HG03460 (cell line): Measurements from ENCODE around the gene LPAR1.

ENCODE experiments used
- ATAC-seq: cut with Tn5 transposase; IDR thresholded peaks from one replicate; pipeline ENCODE4 v1.9.1; 2021; ENCODE audit not compliant: unreplicated experiment

Gene LPAR1

GRCh38 chr9:111037708-111038330 is 451 bp downstream of the LPAR1 start:
- ATAC-seq, result peak; percentile 30

DNA sequence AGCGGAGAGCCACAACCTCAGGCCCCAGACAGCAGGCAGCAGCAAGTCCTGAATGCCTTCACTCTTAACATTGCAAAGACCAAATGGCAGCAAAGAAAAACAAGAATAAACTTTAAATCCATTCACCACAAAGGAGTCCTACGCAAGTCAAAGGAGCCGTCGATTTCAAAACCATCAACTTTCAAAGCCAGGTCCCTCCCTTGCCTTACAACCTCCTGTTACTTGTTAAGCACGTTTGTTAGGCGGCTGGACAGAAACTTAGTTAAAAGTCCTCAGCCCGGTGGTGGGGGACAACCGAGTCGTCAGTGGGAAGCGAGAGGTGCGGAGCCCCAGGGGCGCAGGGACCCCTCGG is 938 bp downstream of the LPAR1 start:
- ATAC-seq, result no peak

GRCh38 chr9:111036946-111037345 is 1.3 kb downstream of the LPAR1 start:
- no peak for ATAC-seq

DNA sequence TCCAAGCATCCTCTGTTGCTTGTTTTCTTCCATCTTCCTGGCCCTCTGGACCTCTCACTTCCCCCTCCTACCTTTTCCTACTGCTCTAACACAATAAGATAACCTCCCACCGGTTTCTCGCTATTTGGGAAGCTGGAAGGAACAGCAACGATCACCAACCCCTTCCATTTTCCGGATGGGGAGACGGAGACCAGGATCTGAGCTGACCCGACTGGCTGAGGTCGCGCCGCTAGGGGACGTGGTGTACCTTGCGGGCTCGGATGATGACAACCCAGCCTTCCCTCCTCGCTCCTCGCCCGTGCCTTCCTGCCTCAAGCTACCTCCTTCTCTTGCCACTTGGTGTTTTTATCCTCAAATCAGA is 1.9 kb downstream of the LPAR1 start:
- ATAC-seq, result no peak

DNA sequence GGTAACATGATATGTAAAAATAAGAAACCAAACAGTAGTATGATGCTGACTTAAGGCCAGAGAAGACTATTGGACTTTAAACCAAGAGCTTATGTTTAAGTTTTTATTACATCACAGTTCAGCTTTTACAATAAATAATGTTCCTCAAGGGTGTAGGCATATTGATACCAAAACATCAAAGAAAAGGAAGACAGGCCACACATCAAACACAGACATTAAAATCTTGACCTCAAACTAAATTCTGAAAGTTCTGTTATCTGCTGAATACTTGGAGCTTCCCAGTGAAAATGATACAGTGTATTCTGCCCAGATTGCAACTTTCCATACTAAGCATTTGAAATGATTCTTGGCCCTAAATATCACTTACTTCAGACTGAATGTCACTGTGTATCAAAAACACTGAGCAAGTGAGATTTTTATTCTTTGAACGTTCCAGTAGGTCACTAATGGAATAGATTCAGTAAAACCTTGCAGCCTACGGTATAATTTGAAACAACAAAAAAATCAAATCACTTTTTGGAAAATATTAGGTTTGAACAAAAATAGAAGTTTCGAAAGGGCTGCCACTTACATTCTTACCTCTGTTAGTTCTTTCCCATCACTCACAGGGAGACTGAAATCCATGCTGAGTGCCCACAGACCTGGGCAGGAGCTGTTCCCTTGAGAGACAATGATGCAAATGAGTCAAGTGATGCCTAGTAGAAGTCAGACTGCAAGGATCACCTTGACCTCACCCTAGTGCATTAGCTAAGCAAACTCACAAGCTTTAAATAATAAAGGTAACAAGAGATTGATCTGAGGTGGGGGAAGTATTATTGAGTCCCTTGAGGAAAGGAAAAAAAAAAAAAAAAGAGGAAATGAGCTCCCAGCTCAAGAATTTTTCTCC is 2.5 kb downstream of the LPAR1 start:
- ATAC-seq, result no peak

GRCh38 chr9:111034898-111035539 is 3.3 kb downstream of the LPAR1 start:
- no peak for ATAC-seq

GRCh38 chr9:111034170-111034897 is 3.9 kb downstream of the LPAR1 start:
- no peak for ATAC-seq

DNA sequence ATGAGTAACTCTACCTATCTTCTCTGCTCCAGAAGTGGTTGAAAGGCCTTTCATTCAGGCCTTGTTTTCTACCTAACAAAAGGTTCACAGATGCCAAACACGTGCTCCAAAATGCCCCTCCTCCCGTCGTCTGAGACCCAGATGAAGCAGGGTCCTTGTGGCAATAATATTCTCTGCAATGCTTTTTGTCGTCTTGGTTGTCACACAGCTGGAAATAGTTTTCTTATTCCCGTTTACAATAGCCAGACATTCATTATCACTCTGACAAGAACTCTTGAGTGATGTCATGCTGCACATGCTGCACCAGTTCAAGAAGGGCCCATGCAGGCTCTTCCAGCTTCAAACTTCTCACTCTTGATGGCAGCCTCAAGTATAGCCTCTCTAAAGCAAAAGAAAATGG is 7.8 kb downstream of the LPAR1 start:
- no peak for ATAC-seq

DNA sequence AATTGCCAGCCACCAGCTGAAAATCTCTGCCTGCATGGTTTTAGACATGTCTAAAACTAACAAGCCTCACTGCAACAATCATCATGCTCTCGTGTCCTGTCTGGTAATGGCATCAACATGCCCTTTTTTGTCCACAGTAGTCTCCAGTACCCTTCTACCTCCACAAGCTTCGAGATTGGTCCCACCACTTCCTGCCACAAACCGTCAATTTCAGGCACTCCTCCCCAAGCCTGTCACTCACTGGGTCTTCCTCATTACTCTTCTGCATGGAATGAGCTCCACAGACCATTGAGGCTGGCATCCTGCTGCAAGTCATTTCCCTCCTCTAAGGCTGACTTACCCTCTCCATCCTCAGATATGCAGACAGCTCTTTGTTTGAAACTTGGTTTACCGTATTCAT is 9.0 kb downstream of the LPAR1 start:
- ATAC-seq, result no peak

DNA sequence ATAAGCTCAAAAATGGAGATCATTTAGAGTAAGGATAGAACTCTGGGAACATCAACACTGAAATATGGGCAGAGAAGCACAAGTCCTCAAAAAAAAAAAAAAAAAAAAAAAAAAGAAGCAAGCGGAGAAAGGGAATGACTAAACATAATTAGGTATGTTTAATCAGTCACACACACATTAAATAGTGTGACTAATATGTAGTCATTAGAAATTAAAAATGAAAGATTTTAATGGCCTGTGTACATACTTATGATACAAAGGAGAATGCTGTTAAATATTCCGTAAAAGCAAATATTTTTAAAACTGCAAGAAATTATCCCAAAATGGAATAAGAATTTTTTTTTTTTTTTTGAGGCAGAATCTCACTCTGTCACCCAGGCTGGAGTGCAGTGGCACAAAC is 10.5 kb downstream of the LPAR1 start:
- ATAC-seq, result no peak

DNA sequence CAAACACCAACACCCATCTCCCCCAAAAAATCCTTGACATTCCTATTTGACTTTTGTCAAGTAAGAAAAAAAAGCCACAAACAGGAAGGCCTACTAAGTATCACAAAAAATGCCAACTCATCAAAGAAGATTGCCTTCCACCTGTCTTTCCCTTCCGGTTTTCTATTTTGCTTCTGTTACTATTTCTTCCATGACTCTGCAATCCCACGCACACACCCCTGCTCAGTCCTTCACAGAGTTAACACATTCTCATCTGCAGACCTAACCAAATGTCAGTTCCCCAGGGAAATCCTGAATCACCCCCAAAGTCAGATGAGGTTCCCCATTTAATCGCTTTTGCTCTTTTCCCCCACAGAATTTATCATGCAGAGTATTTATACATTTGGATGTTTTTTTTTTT is 15.1 kb downstream of the LPAR1 start:
- ATAC-seq, result no peak

DNA sequence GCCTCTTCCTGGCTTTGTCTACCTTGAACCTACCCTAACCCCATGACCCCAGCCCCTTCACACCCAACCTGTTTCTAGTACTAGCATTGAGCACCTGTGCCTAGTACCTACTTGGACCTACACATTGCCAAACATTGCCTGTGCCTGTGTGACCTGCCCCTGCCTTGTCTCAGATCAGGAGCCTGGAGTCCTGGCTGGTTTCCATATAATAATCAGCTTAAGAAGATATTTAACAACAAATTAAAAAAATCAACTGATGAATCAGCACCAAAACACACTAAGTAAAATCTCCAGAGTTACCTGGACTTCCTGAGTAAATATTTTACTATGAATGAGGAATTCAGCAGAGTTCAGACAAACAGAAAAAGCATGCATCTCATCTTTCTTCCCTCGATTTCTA is 17.7 kb downstream of the LPAR1 start:
- no peak for ATAC-seq

DNA sequence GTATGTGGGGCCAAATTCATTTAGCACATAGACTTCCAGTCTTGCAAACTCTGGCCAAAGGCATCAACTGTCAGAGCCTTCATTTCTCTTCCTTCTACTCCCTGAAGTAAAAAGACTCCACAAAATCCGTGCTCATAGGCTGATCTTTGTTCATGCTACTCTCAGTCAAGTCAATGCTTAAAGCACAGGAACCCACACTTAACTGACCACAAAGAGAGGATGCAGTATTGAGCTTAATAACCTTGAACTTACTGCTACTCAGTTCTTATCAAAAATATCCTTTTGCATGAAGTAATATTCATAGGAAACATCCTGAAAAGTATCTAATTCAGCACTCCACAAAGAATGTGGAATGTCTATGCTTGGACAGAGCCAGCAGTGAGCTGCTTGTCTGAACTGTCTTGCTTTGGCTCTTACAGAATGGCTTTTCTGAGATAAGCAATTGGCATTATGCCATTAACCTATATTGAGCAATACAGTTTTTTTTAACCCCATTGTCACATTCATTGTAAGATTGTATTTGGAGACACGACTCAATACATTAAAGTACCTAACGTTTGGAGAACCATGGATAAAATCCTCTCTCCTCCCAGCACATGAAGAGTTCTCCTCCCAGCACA is 21.7 kb downstream of the LPAR1 start:
- no peak for ATAC-seq

DNA sequence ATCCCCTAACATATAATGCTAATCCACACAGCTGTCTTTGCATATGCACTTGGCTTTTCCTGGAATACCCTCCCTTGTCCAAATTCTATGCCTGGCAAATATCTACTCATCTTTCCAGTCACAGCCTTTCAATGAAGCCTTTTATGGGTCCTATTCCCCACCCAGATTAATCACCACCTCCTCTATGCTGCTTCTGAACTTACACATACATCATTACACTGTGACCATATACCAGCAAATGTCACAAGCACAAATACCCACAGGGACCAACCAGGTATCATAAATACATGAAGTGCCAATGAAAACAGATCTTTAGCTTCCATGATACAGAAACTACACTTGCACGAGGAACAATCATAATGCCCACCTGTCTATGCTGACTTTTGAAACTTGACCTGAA is 22.3 kb downstream of the LPAR1 start:
- no peak for ATAC-seq

- ATAC-seq, result no peak
Measured at GRCh38 chr9:111013707-111014106, 24.6 kb downstream of the LPAR1 start.

- no peak for ATAC-seq
Measured at GRCh38 chr9:111013250-111013649, 25.0 kb downstream of the LPAR1 start.

- ATAC-seq, result no peak
Measured at GRCh38 chr9:111008158-111009075, 29.9 kb downstream of the LPAR1 start.

DNA sequence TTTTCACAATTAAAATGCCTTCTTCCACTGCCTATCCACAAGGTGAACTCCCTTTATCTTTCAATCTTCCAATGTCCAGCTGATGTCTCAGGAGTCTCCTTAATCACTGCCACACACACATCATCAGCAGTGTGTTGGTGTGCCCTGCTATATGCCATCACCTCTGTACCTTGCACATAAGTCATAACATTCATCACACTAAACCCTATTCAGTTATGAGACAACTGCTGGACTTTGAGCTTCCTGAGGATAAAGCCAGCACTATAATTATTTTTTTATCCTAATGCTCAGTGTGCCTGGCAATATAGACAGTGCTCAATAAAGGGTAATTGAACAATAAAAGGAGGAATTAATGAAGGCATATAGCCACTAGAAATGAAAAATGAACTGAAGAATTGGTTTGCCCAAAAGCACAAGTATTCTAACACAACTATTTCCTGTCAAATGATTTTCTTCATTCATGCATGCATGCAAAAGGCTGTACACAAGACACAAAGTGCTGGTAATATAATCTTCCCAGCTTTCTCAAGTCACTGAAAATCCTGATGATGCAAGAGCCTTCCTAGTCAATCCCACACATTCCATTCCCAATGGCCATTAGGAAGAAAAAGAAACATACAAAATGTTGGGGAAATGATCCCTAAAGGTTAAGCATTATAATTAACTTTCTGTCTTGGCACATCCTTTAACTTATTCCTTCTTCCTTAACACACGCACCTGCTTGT is 32.4 kb downstream of the LPAR1 start:
- no peak for ATAC-seq

GRCh38 chr9:111004936-111005335 is 33.3 kb downstream of the LPAR1 start:
- ATAC-seq, result no peak
